Mucosa of descending colon (tissue), 3 donors: Measurements from ENCODE around the gene HMX1. TPM values are rescaled to one million over a fixed set of nuclear protein-coding genes. Genes with fewer than 3 reads are reported as not detected.

Experiments
- ATAC-seq: fragments of 200-7000 bp; cut with Tn5 transposase; one replicate; pipeline ENCODE4 v1.9.1; 2020; ENCODE audit warnings: mild to moderate bottlenecking, moderate library complexity
- DNase-seq, 3 donors: peaks; one replicate each; pipeline ENCODE4 v3.0.0-alpha.2; 2020
- H3K36me3 ChIP-seq: fragments of 200-600 bp; one replicate; pipeline ENCODE4 v1.8.0; 2021; ENCODE audit warnings: low read depth, mild to moderate bottlenecking
- H3K4me1 ChIP-seq: fragments of 200-600 bp; one replicate; pipeline ENCODE4 v1.8.0; 2021; ENCODE audit warnings: low read depth, mild to moderate bottlenecking
- H3K4me3 ChIP-seq: fragments of 200-600 bp; one replicate; pipeline ENCODE4 v1.8.0; 2021; ENCODE audit warnings: mild to moderate bottlenecking
- H3K9me3 ChIP-seq: fragments of 200-600 bp; one replicate; pipeline ENCODE4 v1.8.0; 2021; ENCODE audit warnings: mild to moderate bottlenecking
- CTCF ChIP-seq: fragments of 200-600 bp; IDR thresholded peaks from one replicate; pipeline ENCODE4 v1.8.0; 2022; ENCODE audit warnings: antibody characterized with exemption, mild to moderate bottlenecking
- intact Hi-C, 2 donors: fragments of 100-400 bp; cut with DNase I in 1 of 2; cut with micrococcal nuclease in 1 of 2; formaldehyde crosslinking; loops; one replicate each; pipeline versions ENCODE4 v1.11.0 to v1.11.1; 2022; cut with DNase I, micrococcal nuclease
- long read RNA-seq, 2 donors: library from polyadenylated mRNA; unstranded; transcript quantifications; one replicate each; pipeline ENCODE4 v2.0.0, GENCODE V29; 2019 to 2021
- total RNA-seq, 3 donors: library from RNA; stranded (reverse); fragmentation: NEBNext Ultra II Directional in 2 of 3; extraction: Animal tissue kit (Norgen Biotek cat#: 25700) in 2 of 3; gene quantifications; one replicate each; pipeline versions ENCODE4 v1.2.1 to v1.2.4, GENCODE V29; 2021 to 2023
- donor health status: DM: no; HTN: no; CAD: no; lungs with moderate emphysema.
- donor health status: DM: no; HTN: no; CAD: no.
- donor health status: DM: no; HTN: yes; CAD: no.

HMX1 gene
- total RNA-seq, result under 1 TPM in 1 of 3 donors, not detected in 2; 0.19 TPM
- long read RNA-seq, donor 1, partial matches to known transcripts, result 0 of 1 reads
- long read RNA-seq, donor 1, other reads (novel, unspliced or antisense), result 0 of 1 reads
- long read RNA-seq, donor 2, result 0 reads

- H3K4me3 ChIP-seq, result no peak within 1 kb of the TSS
- H3K4me1 ChIP-seq, result no peaks in the 10 kb centered on the region
- ATAC-seq, result peak; percentile 36
- H3K9me3 ChIP-seq, result no peaks in the 10 kb centered on the region
- no peaks in the 10 kb centered on the region for H3K36me3 ChIP-seq
- no peak for TF ChIP-seq CTCF
- intact Hi-C loops, result no loop called here
- no peak for DNase-seq
Measured at GRCh38 chr4:8871417-8872401, at the start of gene HMX1. TSS of gene HMX1 (minus strand) at chr4:8871839. CDS start at chr4:8871614, 225 bp downstream.

- ATAC-seq (no peak), DNase-seq (no peak)
- Histone ChIP-seq H3K4me3 (no peak overlapping the region), H3K9me3 (peaks cover 4% of the 10 kb centered on the region), H3K36me3 (no peaks in the 10 kb centered on the region), H3K4me1 (no peaks in the 10 kb centered on the region)
- intact Hi-C loops, result no loop called here
- no peak for TF ChIP-seq CTCF
Measured at GRCh38 chr4:8920969-8921368, 49.3 kb upstream of the HMX1 start.

GRCh38 chr4:8920289-8920965, 48.8 kb upstream of the HMX1 start:
- no peak for TF ChIP-seq CTCF
- no peak for ATAC-seq
- no peak for DNase-seq
- peaks cover 4% of the 10 kb centered on the region for H3K9me3 ChIP-seq
- intact Hi-C loops, result no loop called here
- H3K4me3 ChIP-seq, result no peak overlapping the region
- H3K4me1 ChIP-seq, result no peaks in the 10 kb centered on the region
- no peaks in the 10 kb centered on the region for H3K36me3 ChIP-seq

GRCh38 chr4:8919651-8920288, 48.1 kb upstream of the HMX1 start:
- TF ChIP-seq CTCF, result no peak
- Histone ChIP-seq H3K4me3 (no peak overlapping the region), H3K4me1 (no peaks in the 10 kb centered on the region), H3K36me3 (no peaks in the 10 kb centered on the region), H3K9me3 (peaks cover 4% of the 10 kb centered on the region)
- intact Hi-C loops, result no loop called here
- DNase-seq, result no peak
- no peak for ATAC-seq

- Histone ChIP-seq H3K9me3 (no peaks in the 10 kb centered on the region), H3K4me1 (no peaks in the 10 kb centered on the region), H3K4me3 (no peak overlapping the region), H3K36me3 (no peaks in the 10 kb centered on the region)
- DNase-seq, result peak; percentile 52 to 77 (median 76)
- peak; percentile 81 for TF ChIP-seq CTCF
- intact Hi-C loops, result no loop called here
- peak; percentile 80 for ATAC-seq
Measured at GRCh38 chr4:8917868-8918783, 46.5 kb upstream of the HMX1 start.
